IPS DF 6.9 (cell line): ENCODE data around the gene MEF2D.
A peak's percentile ranks its signal among the peaks of the same experiment; 100 is the strongest.

ENCODE experiments used
- DNase-seq: peaks from one replicate; pipeline ENCODE4 v3.0.0-alpha.2; 2013; ENCODE audit warnings: low read depth, low spot score
- H3K27ac ChIP-seq: one replicate; pipeline ENCODE4 v1.5.1; 2013; ENCODE audit warnings: low read length, control low read depth
- H3K27me3 ChIP-seq: 2 replicates; pipeline ENCODE4 v1.6.1; 2013; ENCODE audit warnings: mild to moderate bottlenecking, low read length; ENCODE audit not compliant: control insufficient read depth, insufficient read depth
- H3K36me3 ChIP-seq: 2 replicates; pipeline ENCODE4 v1.6.1; 2013; ENCODE audit warnings: low read length; ENCODE audit not compliant: control insufficient read depth, insufficient read depth
- H3K4me1 ChIP-seq: 2 replicates; pipeline ENCODE4 v1.6.1; 2013; ENCODE audit warnings: low read length; ENCODE audit not compliant: control insufficient read depth, insufficient read depth
- H3K4me3 ChIP-seq: 2 replicates; pipeline ENCODE4 v1.5.1; 2013; ENCODE audit warnings: mild to moderate bottlenecking, low read length
- H3K9me3 ChIP-seq: 2 replicates; pipeline ENCODE4 v1.6.1; 2013; ENCODE audit warnings: low read length, inconsistent platforms; ENCODE audit not compliant: control insufficient read depth, insufficient read depth
- WGBS: extraction: QIAGEN DNeasy Blood & Tissue Kit; methylation state at CpG from one replicate; pipeline ENCODE4 v1.1.7; 2013; ENCODE audit warnings: mixed read lengths, missing lambda C conversion rate; ENCODE audit not compliant: insufficient read length, insufficient coverage; 5-methylcytosine and 5-hydroxymethylcytosine counted together

Gene MEF2D

GRCh38 chr1:156500543-156500792, at the start of gene MEF2D:
Gene MEF2D, minus strand, starts transcription at chr1:156500775. Its CDS starts 17,483 bp downstream, at chr1:156483292.
- Histone ChIP-seq H3K27ac (no peak within 1 kb of the TSS), H3K4me1 (peaks cover 22% of the 10 kb centered on the region), H3K9me3 (no peaks in the 10 kb centered on the region), H3K36me3 (no peaks in the 10 kb centered on the region), H3K27me3 (no peaks in the 10 kb centered on the region), H3K4me3 (peak within 1 kb of the TSS; percentile 84)
- DNase-seq = no peak
- no CpG with 5 or more reads among the region's 27 CpGs for WGBS

GRCh38 chr1:156550346-156550745, 49.8 kb upstream of the MEF2D start:
- Histone ChIP-seq H3K4me3 (no peak overlapping the region), H3K27ac (no peak overlapping the region), H3K9me3 (no peaks in the 10 kb centered on the region), H3K27me3 (no peaks in the 10 kb centered on the region), H3K36me3 (peaks cover 20% of the 10 kb centered on the region), H3K4me1 (no peaks in the 10 kb centered on the region)
- WGBS = no CpG with 5 or more reads among the region's 5 CpGs
- no peak for DNase-seq

DNA sequence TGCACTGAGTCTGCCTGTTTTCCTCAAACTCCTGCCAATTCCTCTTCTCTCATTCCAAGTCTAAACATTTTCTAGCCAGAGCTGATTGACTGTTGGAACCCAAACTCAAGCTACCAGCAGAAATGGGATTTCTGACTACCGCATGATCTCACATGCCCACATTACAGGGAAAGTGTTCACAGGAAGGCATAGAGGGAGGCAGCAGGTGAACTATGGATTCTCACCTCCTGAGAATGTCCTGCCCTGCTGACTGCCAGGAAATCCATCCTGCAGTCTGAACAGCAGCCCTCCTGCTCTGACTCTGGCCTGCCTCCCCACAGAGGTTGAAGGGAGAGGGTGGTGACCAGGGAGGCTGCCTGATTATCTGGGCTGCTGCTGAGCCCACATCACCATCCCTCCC, 49.3 kb upstream of the MEF2D start:
- Histone ChIP-seq H3K27me3 (no peaks in the 10 kb centered on the region), H3K4me3 (no peak overlapping the region), H3K36me3 (peaks cover 20% of the 10 kb centered on the region), H3K9me3 (no peaks in the 10 kb centered on the region), H3K27ac (no peak overlapping the region), H3K4me1 (no peaks in the 10 kb centered on the region)
- no CpG with 5 or more reads among the region's 1 CpG for WGBS
- DNase-seq = no peak

- Histone ChIP-seq H3K36me3 (peaks cover 20% of the 10 kb centered on the region), H3K27me3 (no peaks in the 10 kb centered on the region)
Observed at GRCh38 chr1:156549390-156549789, 48.8 kb upstream of the MEF2D start.

DNA sequence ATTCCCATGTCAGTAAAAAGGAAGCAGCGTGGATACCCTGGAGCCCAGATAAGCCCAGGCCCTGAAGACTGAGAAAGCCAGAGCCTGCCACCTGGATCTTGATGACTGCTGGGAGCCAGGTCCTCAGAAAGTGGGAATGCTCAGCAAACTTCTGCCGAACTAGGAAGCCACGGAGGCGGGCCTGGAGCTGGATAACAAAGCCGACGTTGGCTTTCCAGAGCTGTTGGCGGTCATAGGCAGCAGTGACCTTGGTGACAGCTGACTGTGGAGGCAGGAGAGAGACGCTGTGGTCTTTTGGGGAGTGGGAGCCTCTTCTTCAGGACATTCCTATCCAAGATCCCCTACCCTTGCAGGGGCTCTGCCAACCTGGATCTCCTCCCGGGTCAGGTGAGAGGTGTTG, 47.4 kb upstream of the MEF2D start:
- Histone ChIP-seq H3K9me3 (no peaks in the 10 kb centered on the region), H3K27ac (no peak overlapping the region), H3K27me3 (no peaks in the 10 kb centered on the region), H3K4me1 (no peaks in the 10 kb centered on the region), H3K36me3 (peaks cover 20% of the 10 kb centered on the region), H3K4me3 (no peak overlapping the region)
- no peak for DNase-seq
- no CpG with 5 or more reads among the region's 9 CpGs for WGBS

More at GRCh38 chr1:156549390-156549789, 48.8 kb upstream of the MEF2D start:
- Histone ChIP-seq H3K27ac (no peak overlapping the region), H3K4me3 (no peak overlapping the region), H3K9me3 (no peaks in the 10 kb centered on the region), H3K4me1 (no peaks in the 10 kb centered on the region)
- WGBS = no CpG with 5 or more reads among the region's 2 CpGs
- DNase-seq = no peak

- Histone ChIP-seq H3K4me1 (no peaks in the 10 kb centered on the region), H3K27ac (no peak overlapping the region), H3K9me3 (no peaks in the 10 kb centered on the region), H3K36me3 (peaks cover 20% of the 10 kb centered on the region), H3K27me3 (no peaks in the 10 kb centered on the region), H3K4me3 (no peak overlapping the region)
- no CpG with 5 or more reads among the region's 4 CpGs for WGBS
- DNase-seq = no peak
Observed at GRCh38 chr1:156547434-156547833, 46.9 kb upstream of the MEF2D start.

GRCh38 chr1:156546267-156546666, 45.7 kb upstream of the MEF2D start:
- DNase-seq = no peak
- no CpG with 5 or more reads among the region's 3 CpGs for WGBS
- Histone ChIP-seq H3K27ac (no peak overlapping the region), H3K36me3 (peaks cover 18% of the 10 kb centered on the region), H3K4me1 (no peaks in the 10 kb centered on the region), H3K9me3 (no peaks in the 10 kb centered on the region), H3K4me3 (no peak overlapping the region), H3K27me3 (no peaks in the 10 kb centered on the region)

DNA sequence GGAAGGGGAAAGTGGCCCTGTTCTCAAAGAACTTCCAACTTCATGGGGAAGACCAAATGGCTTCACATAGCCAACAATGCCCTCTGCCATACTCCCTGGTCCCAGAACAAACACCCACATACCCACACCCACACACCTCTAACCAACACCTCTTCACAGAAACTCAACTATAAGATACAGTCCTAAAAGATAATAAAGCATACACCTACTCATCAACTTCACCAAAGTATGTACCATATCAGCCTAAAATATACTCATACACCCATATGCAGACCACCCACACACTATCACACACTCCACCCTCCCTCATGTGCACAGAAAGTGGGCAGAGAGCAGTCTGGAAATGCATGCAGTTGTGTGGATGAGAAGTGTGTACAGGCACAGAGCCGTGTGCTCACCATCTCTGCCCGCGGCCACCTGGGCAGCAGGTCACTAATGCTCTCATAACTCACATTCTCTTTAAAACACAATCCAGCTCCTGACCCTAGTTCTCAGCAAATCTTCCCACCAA, 44.1 kb upstream of the MEF2D start:
- Histone ChIP-seq H3K36me3 (peaks cover 14% of the 10 kb centered on the region; the same call in 1 of the 2 replicates), H3K27me3 (no peaks in the 10 kb centered on the region), H3K4me3 (no peak overlapping the region), H3K4me1 (no peaks in the 10 kb centered on the region), H3K27ac (no peak overlapping the region), H3K9me3 (no peaks in the 10 kb centered on the region)
- WGBS = no CpG with 5 or more reads among the region's 3 CpGs
- no peak for DNase-seq

GRCh38 chr1:156543066-156543465, 42.5 kb upstream of the MEF2D start:
- WGBS = no CpG with 5 or more reads among the region's 1 CpG
- Histone ChIP-seq H3K27me3 (no peaks in the 10 kb centered on the region), H3K4me3 (no peak overlapping the region), H3K27ac (no peak overlapping the region), H3K4me1 (no peaks in the 10 kb centered on the region), H3K36me3 (peaks cover 23% of the 10 kb centered on the region), H3K9me3 (no peaks in the 10 kb centered on the region)
- no peak for DNase-seq

DNA sequence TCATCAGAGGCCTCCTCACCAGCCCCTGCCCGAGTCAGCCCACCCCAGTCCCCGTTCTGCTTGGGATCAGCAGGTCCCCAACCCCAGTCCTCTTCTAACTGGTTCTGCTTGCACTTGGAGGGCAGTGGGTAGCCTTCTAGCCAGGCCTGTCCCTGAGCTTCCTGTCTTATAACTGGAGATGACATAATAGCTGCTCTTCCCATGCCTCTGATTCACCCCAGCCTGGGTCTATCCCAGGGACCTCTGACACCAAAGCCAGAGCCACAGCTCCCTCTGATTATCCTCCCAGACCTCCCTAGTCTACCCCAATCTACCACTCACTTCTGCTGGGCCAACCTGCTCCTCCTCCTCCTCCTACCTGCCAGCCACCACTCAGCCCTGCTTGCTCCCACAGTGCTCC, 40.4 kb upstream of the MEF2D start:
- no peak for DNase-seq
- H3K4me3 ChIP-seq = no peak overlapping the region
- WGBS = no CpG with 5 or more reads among the region's 2 CpGs
- no peaks in the 10 kb centered on the region for H3K4me1 ChIP-seq
- no peaks in the 10 kb centered on the region for H3K9me3 ChIP-seq
- no peak overlapping the region for H3K27ac ChIP-seq
- peaks cover 17% of the 10 kb centered on the region for H3K36me3 ChIP-seq
- H3K27me3 ChIP-seq = no peaks in the 10 kb centered on the region

- Histone ChIP-seq H3K36me3 (peaks cover 17% of the 10 kb centered on the region), H3K27ac (no peak overlapping the region)
- no CpG with 5 or more reads among the region's 4 CpGs for WGBS
Observed at GRCh38 chr1:156539818-156540355, 39.3 kb upstream of the MEF2D start.

More at GRCh38 chr1:156539818-156540355, 39.3 kb upstream of the MEF2D start:
- Histone ChIP-seq H3K9me3 (no peaks in the 10 kb centered on the region), H3K4me1 (no peaks in the 10 kb centered on the region), H3K4me3 (no peak overlapping the region), H3K27me3 (no peaks in the 10 kb centered on the region)
- no peak for DNase-seq
